ENCODE measurements around the gene PRIMA1.

- TF ChIP-seq CTCF (IDR thresholded peaks at IDR 0.05) (no peak), POLR2A (IDR thresholded peaks at IDR 0.05) (no peak)
Measured at GRCh38 chr14:93794756-93795155, 6.5 kb upstream of the PRIMA1 start.

Measured in esophagus squamous epithelium (tissue), 4 donors.